ENCODE data around the gene DLGAP1.

GRCh38 chr18:3538456-3538855 is 916.7 kb downstream of the DLGAP1 start:
- TF ChIP-seq ZNF282 (IDR thresholded peaks at IDR 0.05; ENCODE audit: partially characterized antibody) (no peak), MTERF4 (CRISPR knock-in tag; IDR thresholded peaks at IDR 0.05) (no peak), ZNF34 (CRISPR knock-in tag; IDR thresholded peaks at IDR 0.05; ENCODE audit: borderline replicate concordance) (no peak), ARID4A (CRISPR knock-in tag; IDR thresholded peaks at IDR 0.05; ENCODE audit: borderline replicate concordance) (no peak), E2F1 (CRISPR knock-in tag; IDR thresholded peaks at IDR 0.05) (no peak), TBL1XR1 (IDR thresholded peaks at IDR 0.05; ENCODE audit: borderline replicate concordance, low read length, partially characterized antibody) (no peak), RORA (CRISPR knock-in tag; IDR thresholded peaks at IDR 0.05) (no peak), TFE3 (CRISPR knock-in tag; IDR thresholded peaks at IDR 0.05) (no peak), NFRKB (IDR thresholded peaks at IDR 0.05) (no peak), SP4 (CRISPR knock-in tag; IDR thresholded peaks at IDR 0.05) (no peak), ZNF704 (CRISPR knock-in tag; IDR thresholded peaks at IDR 0.05; ENCODE audit: borderline replicate concordance) (no peak), SP1 (IDR thresholded peaks at IDR 0.05) (no peak), SP1 (CRISPR knock-in tag; IDR thresholded peaks at IDR 0.05) (no peak), KMT2A (CRISPR knock-in tag; IDR thresholded peaks at IDR 0.05) (no peak)

Measured in HepG2 (cell line).